Lower leg skin (tissue), 4 donors: ENCODE results near the gene HS6ST2. TPM values are rescaled to one million over a fixed set of nuclear protein-coding genes. Genes with fewer than 3 reads are reported as not detected.

Experiments
- DNase-seq, 2 donors: peaks; one replicate each; pipeline ENCODE4 v3.0.0-alpha.2; 2019; ENCODE audit warnings: low spot score in 2 of 2
- H3K4me3 ChIP-seq: fragments of 200-600 bp; sonication (generic); 2 replicates; pipeline ENCODE4 v1.5.1; 2017; ENCODE audit warnings: mild to moderate bottlenecking, low read depth; ENCODE audit not compliant: poor library complexity, severe bottlenecking
- POLR2A ChIP-seq, 2 donors: fragments of 450-650 bp; IDR thresholded peaks; one replicate each; pipeline ENCODE4 v1.6.1; 2016 to 2017; ENCODE audit warnings: antibody characterized with exemption in 2 of 2, mild to moderate bottlenecking in 1 of 2, moderate library complexity in 1 of 2
- WGBS, 2 donors: methylation state at CpG; one replicate each; pipeline ENCODE4 v1.1.5; 2018; 5-methylcytosine and 5-hydroxymethylcytosine counted together
- intact Hi-C: fragments of 100-400 bp; cut with DNase I; formaldehyde crosslinking; loops from one replicate; pipeline ENCODE4 v1.15.0; 2023; ENCODE audit warnings: low total_unique reads
- total RNA-seq, 4 donors: library from RNA; depleted of rRNA; stranded (reverse); fragments of >200 nt; gene quantifications; one replicate each; pipeline ENCODE4 v1.1.0, GENCODE V29; 2016
- TF ChIP-seq, protein P1 (sequence below), 3 donors: fragments of 450-650 bp; IDR thresholded peaks; one replicate each; pipeline ENCODE4 v1.5.1; 2016; ENCODE audit warnings: antibody characterized with exemption in 3 of 3, mild to moderate bottlenecking in 3 of 3, moderate library complexity in 2 of 3

HS6ST2 gene
- total RNA-seq, 4 donors from 2014 or later = 0.17 to 0.29 TPM; not detected in 2

GRCh38 chrX:132603700-132604286 lies 354.6 kb downstream of the HS6ST2 start:
- H3K4me3 ChIP-seq = no peak overlapping the region
- TF ChIP-seq, protein P1, sequence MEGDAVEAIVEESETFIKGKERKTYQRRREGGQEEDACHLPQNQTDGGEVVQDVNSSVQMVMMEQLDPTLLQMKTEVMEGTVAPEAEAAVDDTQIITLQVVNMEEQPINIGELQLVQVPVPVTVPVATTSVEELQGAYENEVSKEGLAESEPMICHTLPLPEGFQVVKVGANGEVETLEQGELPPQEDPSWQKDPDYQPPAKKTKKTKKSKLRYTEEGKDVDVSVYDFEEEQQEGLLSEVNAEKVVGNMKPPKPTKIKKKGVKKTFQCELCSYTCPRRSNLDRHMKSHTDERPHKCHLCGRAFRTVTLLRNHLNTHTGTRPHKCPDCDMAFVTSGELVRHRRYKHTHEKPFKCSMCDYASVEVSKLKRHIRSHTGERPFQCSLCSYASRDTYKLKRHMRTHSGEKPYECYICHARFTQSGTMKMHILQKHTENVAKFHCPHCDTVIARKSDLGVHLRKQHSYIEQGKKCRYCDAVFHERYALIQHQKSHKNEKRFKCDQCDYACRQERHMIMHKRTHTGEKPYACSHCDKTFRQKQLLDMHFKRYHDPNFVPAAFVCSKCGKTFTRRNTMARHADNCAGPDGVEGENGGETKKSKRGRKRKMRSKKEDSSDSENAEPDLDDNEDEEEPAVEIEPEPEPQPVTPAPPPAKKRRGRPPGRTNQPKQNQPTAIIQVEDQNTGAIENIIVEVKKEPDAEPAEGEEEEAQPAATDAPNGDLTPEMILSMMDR (IDR thresholded peaks at IDR 0.05) = no peak
- 78 to 92% methylated on average over 6 of the region's 6 CpGs for WGBS, 2 donors
- no peak for DNase-seq
- intact Hi-C loops = no loop called here

DNA sequence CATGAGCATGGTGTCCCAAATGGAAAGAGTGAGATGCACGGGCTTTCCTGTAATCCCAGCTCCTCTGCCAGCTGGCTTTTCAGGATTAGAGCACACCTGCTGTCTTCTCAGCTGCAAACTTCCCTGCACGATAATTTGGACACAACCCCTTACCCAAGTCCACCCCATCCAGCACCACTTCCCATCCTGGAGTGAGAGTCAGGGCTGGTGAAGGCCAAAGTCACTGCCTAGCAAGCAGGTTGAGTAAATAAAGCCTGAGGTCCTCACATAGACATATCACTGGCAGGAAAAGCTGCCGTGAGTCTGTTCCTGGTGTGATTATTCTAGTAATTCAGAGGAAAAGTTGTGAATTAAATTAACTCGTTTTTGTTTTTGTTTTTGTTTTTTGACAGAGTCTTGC lies 355.7 kb downstream of the HS6ST2 start:
- intact Hi-C loops = no loop called here
- no peak for DNase-seq
- H3K4me3 ChIP-seq = no peak overlapping the region
- 64 to 76% methylated on average over 3 to 4 of the region's 4 CpGs for WGBS, 2 donors
- TF ChIP-seq, protein P1 (IDR thresholded peaks at IDR 0.05) = no peak
- no peak for TF ChIP-seq POLR2A (IDR thresholded peaks at IDR 0.05)

GRCh38 chrX:132594999-132595398 lies 363.4 kb downstream of the HS6ST2 start:
- DNase-seq = no peak
- no peak for TF ChIP-seq POLR2A (IDR thresholded peaks at IDR 0.05)
- TF ChIP-seq, protein P1 (IDR thresholded peaks at IDR 0.05) = no peak
- intact Hi-C loops = no loop called here
- H3K4me3 ChIP-seq = no peak overlapping the region
- 58 to 88% methylated on average over 3 of the region's 3 CpGs for WGBS, 2 donors

DNA sequence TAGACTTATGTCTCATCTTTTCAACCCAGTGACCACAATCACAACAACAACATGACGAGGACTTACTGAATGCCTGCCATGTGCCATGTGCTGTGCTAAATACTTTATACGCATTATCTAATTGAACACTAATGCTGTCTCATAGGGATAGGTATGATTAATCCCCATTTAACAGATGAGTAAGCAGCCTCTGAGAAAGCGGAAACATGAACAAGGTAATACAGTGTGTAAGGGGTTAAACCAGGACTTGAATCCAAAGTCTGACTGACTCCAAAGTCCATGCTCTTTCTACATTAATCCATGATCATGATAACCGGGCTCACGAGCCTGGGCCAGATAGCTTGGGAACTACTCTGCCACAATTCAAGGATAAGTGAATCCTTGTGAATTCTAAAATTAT lies 364.3 kb downstream of the HS6ST2 start:
- DNase-seq = no peak
- TF ChIP-seq, protein P1 (IDR thresholded peaks at IDR 0.05) = no peak
- TF ChIP-seq POLR2A (IDR thresholded peaks at IDR 0.05) = no peak
- no peak overlapping the region for H3K4me3 ChIP-seq
- WGBS, 2 donors = 79 to 91% methylated on average over 5 of the region's 5 CpGs
- intact Hi-C loops = no loop called here

DNA sequence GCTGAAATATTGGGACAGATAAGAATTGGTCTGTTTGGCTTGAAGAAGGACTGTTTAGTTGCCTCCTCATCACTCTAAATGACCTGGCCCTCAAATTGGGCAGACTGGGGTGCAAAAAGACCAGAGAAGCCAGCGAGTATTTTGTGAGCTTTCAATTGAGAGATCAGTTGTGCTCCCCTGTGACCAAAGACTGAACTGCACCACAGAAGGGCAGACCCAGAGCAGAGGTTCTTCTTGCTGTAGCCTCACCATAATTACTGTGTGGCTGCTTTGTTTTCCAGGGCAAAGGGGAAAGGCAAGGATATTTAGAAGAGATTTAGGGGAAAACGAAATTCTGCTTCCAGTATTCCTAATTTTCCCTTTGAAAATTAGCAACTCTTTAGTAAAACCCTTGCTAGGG lies 365.5 kb downstream of the HS6ST2 start:
- 21 to 52% methylated on average over 2 of the region's 2 CpGs for WGBS, 2 donors
- intact Hi-C loops = no loop called here
- TF ChIP-seq, protein P1 (IDR thresholded peaks at IDR 0.05) = no peak
- TF ChIP-seq POLR2A (IDR thresholded peaks at IDR 0.05) = no peak
- DNase-seq = peak in 1 of 2 donors; percentile 11
- no peak overlapping the region for H3K4me3 ChIP-seq

DNA sequence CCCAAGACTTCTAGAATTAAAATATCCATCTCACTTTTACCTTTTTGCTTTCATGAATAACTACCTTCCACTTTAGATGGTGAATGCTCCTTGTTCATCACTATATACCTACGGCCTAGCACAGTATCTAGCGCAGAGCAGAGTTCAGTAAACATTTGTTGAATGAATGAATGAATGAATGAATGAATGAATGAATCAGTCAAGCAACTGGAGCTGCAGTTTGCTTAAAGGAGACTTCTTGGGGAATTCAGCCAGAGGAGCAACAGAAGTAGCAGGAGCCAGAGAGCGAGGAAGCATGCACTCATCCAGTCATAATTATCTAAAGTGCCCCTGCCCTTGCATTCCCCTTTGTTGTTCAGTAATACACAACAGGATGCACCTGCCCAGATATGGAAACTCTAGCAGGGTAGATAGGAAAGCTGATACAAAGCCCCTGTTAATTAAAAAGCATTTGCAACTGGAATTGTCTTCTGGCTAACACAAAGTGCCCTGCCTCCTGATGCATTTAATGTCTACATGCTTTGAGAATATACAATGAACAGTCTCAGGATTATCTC lies 366.6 kb downstream of the HS6ST2 start:
- 92 to 96% methylated on average over 3 of the region's 3 CpGs for WGBS, 2 donors
- no peak for TF ChIP-seq POLR2A (IDR thresholded peaks at IDR 0.05)
- TF ChIP-seq, protein P1 (IDR thresholded peaks at IDR 0.05) = no peak
- DNase-seq = no peak
- intact Hi-C loops = no loop called here
- no peak overlapping the region for H3K4me3 ChIP-seq
